H1 (cell line): ENCODE data around the gene DDX41. TPM values are rescaled to one million over a fixed set of nuclear protein-coding genes. Genes with fewer than 3 reads are reported as not detected.

Experiments
- ATF2 ChIP-seq: IDR thresholded peaks from 2 replicates; pipeline ENCODE4 v1.6.1; 2012; ENCODE audit warnings: low read length, inconsistent platforms
- CBX8 ChIP-seq: fragments of 300-800, 300-1000 bp; sonication (generic); IDR thresholded peaks from 2 replicates; pipeline ENCODE4 v1.7.1; 2016; ENCODE audit warnings: low read depth, low read length, borderline replicate concordance
- EP300 ChIP-seq, 2 experiments: IDR thresholded peaks; 1 replicate in 1 of 2; 2 replicates in 1 of 2; pipeline ENCODE4 v1.6.1; 2011 to 2012; ENCODE audit warnings: low read depth in 2 of 2, low read length in 2 of 2, mild to moderate bottlenecking in 2 of 2, borderline replicate concordance in 1 of 2, inconsistent platforms in 1 of 2, moderate library complexity in 1 of 2
- FOSL1 ChIP-seq: IDR thresholded peaks from 2 replicates; pipeline ENCODE4 v1.6.1; 2011; ENCODE audit warnings: mild to moderate bottlenecking, low read depth, low read length, moderate library complexity; ENCODE audit not compliant: insufficient read depth
- GTF2F1 ChIP-seq: IDR thresholded peaks from 2 replicates; pipeline ENCODE4 v1.6.1; 2012; ENCODE audit warnings: low read depth, low read length, improper control_type of control experiment, borderline replicate concordance
- MAFK ChIP-seq: IDR thresholded peaks from 2 replicates; pipeline ENCODE4 v1.6.1; 2012; ENCODE audit warnings: low read depth, mild to moderate bottlenecking, improper control_type of control experiment, low read length
- SIX5 ChIP-seq: IDR thresholded peaks from 2 replicates; pipeline ENCODE4 v1.6.1; 2011; ENCODE audit warnings: mild to moderate bottlenecking, low read depth, low read length
- TAF7 ChIP-seq: optimal IDR thresholded peaks from 2 replicates; pipeline ENCODE3; 2011; ENCODE audit warnings: low read depth, mild to moderate bottlenecking, inconsistent platforms, low read length, moderate library complexity, borderline replicate concordance
- polyA plus RNA-seq, 7 experiments: library from polyadenylated mRNA; depleted of rRNA in 3 of 7; stranded (reverse) in 5 of 7; unstranded in 2 of 7; fragments of >200 nt in 5 of 7; fragments of 200-250 nt in 2 of 7; gene quantifications; 1 replicate in 5 of 7; 2 replicates in 1 of 7; 4 replicates in 1 of 7; pipeline versions ENCODE4 v1.2.1 to v1.2.3, GENCODE V29; 2011 to 2013; ENCODE audit warnings: missing spikeins in 2 of 7, mixed read lengths in 2 of 7
- total RNA-seq: library from RNA; stranded (reverse); fragmentation: NEBNext Ultra II Directional; extraction: Animal tissue kit (Norgen Biotek cat#: 25700); gene quantifications from 2 replicates; pipeline ENCODE4 v1.2.1, GENCODE V29; 2021

Gene DDX41
- total and polyA plus RNA-seq, 2 of the 8 experiments (the other 6 are each of a cell fraction or from before 2014, with no cell fraction given) = 102 to 135 TPM

DNA sequence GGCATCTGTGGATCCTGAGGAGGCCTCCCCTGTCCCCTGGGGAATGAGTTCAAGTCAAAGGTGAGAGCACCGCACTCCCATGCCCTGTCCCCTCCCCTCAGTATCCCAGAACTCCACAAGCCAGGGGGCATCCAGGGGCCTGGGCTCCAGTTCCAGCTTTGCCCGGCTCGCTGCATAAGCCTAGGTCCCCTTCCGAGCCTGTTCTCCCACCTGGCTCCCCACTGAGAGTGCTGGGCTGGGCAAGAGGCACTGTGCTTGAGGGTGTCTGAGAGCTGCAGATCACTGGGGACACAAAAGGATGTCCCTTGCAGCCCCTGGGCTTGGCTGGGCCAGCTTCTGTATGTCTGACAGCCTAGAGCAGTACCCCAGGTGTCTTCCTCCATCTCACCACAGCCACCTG, 11.7 kb downstream of the DDX41 start (continued):
- TF ChIP-seq MAFK (no peak), SIX5 (no peak), EP300 (IDR thresholded peaks at IDR 0.05; ENCODE audit: borderline replicate concordance in 1 of 2, low read depth in 2 of 2, low read length in 2 of 2) (no peak), TAF7 (no peak), CBX8 (no peak), FOSL1 (no peak), GTF2F1 (no peak), ATF2 (no peak)
